ENCODE data around the gene DLGAP1. TPM values are rescaled to one million over a fixed set of nuclear protein-coding genes. Genes with fewer than 3 reads are reported as not detected.
A peak's percentile ranks its signal among the peaks of the same experiment; 100 is the strongest.
"Not testable (repeated sequence)": the region's sequence is repeated elsewhere in the genome, so short reads cannot be mapped to it uniquely, and the experiment has no call there.

The DLGAP1 gene
- total RNA-seq, 1 donor from 2014 or later: 0.52 TPM

DNA sequence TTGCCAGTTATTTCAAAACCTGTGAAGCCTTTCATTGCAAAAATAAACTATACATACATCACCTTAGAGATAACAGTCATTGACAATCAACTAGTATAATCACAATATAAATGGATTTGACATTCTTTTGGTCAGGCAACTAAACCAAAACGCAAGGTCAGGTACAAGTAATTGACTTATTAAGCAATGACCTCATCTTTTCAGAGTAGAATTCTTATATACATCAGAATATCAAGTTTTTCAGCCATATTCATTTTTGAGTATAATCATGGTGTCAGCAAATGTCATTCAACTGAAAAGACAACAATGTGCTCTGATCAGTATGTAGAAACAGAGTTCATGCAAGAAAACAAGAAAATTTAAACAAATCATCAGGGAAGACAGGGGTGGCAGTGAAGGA, 796.6 kb downstream of the DLGAP1 start:
- no peak for DNase-seq (ENCODE audit: low spot score)

DNA sequence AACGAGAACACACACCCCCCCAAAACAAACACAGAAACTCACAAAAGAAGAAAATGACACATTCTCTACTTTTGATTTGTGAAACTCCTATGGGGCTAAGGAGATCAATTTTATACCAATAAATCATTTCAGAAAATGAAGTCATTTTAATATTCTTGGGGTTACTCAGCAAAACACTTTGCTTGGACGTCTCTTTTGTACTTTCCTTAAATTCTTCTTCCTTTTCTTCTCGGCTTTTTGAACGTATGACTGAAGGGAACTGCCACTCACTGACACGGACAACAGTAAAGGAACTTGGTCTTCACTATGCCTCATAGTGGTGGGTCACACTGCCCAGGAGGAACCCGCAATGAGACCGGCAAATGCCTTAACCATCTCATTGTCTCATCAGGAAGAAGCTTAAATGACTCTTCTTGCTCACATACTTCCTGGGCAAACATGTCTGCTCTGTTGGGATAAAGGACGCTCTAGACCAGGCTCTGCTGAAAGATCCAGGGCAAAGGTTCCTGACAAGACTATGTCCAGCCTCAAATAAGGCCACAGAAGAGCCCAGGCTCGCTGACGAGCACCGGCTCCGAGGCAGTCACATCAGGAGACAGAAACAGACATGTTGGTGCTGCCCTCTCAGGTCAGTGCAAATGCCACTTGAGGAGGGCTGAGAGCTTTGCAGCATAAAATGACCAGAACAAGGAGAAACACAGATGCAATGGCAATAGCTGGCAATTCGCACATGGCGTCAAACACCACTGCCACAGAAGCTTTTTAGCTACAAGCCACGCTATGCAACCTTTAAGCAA, 799.7 kb downstream of the DLGAP1 start:
- DNase-seq (ENCODE audit: low spot score): no peak

DNA sequence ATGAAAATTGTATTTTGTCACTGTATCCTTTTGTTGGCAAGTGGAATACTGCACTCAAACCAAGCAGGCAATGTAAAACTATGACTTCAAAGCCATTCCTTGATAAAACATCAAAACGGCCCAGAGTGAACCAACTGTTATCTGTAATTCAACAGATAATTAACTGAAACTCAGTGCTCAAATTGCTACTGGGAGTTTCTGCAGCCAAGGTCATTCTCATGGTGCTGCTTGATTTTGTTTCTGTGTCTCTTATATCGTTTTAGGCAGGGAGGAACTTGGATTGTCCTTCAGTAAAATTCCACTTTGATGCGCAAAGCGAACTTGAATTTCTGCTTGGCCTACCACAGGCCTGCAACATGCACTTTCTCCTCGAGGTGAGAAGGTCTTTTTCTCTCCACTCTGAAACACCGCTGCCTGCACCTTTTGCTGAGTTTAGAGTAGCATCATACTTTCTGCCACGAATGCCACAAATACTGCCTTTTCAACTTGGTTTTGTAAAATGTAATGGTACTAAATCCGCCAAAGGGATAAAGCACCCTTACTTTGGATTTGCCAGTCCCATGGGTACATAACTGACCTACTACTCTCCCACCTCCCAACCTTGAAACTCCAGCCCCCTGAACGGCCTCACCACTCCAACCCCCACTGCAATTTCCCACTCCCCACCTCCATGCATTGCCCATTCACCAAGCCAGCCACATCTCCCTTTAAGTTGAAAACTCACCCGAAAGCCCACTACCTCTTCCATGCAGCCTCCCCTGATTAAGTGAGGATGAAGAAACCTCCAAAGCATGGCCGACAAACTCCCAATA, 800.5 kb downstream of the DLGAP1 start:
- no peak for DNase-seq (ENCODE audit: low spot score)

DNA sequence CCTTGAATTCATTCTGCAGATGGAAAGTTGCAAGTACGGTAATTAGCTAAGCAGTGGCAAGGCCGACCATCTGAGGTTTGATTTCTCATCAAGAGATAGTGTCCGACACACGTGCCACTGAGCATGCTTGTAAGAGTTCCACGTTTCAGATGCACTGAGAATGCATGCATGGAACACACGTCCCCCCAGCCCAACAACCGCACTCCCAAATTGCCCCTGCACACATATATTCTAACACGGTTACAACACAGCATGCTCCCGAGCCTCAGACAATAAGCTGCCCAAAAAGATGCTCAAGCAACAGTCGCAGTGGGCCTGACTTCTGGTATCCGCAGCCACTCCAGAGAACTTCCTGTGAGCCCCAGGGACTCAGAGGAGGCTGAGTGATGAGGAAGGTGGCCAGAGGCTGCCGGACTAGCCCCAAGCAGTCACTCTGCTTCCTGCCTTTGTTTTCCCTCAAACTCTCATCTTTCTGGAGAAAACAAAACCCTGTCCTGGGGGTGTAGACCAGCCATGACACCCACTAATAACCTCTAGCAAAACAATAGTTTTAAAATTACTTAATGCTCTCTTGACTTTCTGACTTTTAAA, 801.2 kb downstream of the DLGAP1 start:
- no peak for DNase-seq (ENCODE audit: low spot score)

DNA sequence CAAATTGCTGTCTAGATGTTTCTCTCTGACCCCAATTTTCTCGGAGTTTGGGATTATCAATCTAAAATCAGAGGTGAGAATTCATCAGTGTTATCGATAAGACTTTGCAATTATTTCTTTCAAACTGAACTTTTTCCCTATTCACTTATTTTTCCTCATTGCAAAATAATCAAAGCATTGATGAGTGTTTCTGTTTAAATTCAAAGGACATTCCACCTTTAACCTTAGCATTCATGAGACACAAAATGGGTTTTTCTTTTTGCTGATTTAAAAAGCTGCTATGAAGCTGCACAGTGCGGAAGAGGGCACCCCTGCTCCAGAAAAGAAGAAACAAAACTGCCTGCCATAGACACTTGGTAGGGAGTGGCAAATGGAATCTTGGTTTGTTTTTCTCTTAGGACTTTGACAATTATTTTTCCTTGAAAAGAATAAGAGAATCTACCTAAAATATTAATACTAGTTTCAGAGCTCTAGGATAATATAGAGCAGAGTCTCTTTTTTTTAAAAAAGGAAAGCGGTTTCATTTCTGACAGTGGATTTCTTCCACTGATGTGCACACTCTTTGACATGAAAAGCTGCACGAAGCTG, 801.8 kb downstream of the DLGAP1 start:
- DNase-seq (ENCODE audit: low spot score): no peak

DNA sequence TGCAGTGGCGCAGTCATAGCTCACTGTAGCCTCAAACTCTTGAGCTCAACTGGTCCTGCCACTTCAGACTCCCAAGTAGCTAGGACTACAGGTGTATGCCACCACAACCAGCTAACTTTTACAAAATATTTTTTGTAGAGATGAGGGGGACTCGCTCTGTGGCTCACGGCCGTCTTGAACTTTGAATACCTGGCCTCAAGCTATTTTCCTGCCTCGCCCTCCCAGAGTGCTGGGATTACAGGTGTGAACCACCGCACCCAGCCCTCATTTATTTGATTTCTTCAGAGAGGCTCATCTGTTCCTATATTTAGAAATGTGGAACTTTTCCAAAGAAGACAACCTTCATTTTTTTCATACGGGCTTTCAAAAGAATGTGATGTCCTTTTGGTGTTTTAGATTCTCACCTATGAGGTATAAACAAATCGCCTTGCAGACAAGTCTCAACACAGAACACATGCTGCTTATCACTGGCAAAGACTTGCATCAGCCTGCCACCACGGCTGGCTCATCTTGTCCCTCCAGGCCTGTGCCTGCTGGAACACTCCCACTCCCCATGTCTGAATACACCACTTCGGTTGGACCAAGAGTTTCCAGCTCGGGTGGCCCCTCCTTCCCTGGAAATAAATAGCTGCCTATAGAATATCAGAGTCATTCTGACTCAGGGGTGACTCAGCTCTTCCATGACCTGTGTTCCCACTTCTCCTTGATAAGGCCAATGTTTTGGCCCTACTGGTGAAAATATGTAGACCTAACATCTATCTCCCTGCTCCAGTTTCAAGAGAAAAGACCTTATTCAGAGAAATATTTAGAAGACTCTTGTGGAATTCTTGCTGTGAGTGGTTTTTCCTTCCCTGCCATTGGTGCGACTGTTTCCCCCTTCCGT, 802.5 kb downstream of the DLGAP1 start:
- peak; percentile 87 for DNase-seq (ENCODE audit: low spot score)

DNA sequence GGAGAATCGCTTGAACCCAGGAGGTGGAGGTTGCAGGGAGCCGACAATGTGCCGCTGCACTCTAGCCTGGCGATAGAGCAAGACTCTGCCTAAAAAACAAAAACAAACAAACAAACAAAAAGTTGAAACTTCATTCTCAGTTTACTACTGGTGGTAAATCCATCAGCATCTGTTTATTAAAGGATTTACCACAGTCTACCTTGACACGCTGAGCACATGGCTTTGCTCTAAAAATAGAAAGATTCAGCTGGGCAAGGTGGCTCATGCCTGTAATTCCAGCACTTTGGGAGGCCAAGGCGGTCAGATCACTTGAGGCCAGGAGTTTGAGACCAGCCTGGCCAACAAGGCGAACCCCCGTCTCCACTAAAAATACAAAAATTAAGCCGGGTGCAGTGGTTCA, 803.8 kb downstream of the DLGAP1 start:
- no peak for DNase-seq (ENCODE audit: low spot score)

DNA sequence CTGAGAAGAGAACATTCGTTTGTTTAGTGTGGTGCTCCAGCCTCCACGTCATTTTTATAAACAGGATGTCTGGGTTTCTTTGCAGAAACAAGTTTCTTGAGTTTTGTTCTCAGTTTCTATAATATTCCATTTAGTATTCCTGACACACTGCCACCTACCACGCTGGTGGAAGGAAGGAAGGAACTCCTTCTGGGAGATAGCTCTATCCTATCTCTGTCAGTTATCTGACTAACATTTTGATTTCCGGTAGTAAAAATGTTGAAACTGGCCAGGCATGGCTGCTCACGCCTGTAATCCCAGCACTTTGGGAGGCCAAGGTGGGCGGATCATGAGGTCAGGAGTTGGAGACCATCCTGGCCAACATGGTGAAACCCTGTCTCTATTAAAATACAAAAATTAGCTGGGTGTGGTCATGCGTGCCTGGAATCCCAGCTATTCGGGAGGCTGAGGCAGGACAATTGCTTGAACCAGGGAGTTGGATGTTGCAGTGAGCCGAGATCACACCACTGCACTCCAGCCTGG, 804.5 kb downstream of the DLGAP1 start:
- not testable (repeated sequence) for DNase-seq (ENCODE audit: low spot score)

DNA sequence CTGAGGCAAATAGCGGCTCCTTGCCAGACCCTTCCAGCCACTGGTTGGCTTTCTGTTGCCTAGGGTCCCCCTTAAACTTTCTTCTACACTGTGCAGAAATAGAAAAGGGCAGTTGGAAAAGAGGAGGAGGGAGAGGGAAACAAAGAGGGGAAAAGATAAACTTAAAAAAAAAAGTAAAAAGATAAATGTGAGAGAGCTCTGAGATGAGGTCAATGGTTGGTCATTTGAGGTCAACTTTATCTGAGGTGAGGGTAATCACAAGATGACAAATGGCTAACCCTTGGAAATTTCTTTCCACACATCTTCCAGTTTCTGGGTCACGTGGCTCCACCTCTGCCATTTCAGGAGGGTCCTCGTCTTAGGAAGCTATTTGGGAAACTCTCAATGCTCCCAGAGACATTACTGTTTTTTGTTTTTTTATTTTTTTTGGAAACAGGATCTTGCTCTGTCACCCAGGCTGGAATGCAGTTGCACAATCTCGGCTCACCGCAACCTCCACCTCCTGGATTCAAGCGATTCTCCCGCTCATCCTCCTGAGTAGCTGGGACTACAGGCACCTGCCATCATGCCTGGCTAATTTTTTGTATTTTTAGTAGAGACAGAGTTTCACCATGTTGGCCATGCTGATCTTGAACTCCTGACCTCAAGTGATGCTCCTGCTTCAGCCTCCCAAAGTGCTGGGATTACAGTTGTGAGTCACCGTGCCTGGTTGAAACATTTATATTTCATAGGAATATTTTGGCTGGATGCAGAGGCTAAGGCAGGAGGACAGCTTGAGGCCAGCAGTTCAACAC, 805.3 kb downstream of the DLGAP1 start:
- no peak for DNase-seq (ENCODE audit: low spot score)

DNA sequence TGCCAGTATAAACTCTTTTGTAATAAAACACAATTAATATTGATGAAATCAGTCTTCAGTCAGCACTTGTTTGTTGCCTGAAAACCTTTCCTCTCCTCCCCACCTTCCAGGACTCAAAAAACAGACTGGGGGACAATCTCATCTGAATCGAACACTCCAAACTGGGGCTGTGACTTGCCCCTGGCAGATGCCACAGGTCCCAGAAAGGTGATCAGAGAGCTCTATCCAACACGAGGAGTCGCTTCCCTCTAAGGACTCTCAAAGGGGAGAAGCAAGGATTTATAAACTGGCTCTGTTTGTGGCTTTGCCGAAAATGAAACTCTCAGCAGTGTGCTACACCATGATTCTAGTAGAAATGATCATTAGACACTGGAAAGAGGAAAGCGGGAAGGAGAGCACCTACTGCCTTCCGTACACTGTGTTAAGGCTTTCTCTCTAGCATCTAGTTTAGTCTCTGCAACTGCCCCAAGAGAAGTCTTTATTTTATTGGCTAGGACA, 805.9 kb downstream of the DLGAP1 start:
- no peak for DNase-seq (ENCODE audit: low spot score)

DNA sequence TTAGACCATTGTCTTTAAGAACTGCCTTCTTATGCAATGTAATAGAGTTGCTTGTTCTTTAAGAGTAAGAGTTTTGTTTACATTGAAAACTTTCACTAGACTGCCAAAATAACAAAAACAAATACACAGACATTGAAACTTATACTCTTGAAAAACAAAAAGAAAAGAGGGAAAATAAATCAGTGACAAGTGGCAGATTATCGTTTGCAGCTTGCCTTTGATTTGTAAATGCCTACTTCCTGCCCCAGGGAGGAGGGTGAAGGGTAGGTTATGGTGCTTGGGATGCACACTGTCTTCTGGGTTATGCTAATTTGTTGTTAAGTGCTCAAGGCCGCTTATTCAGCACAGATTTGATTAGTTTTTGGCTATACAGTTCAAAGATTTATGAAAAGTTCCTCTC, 806.5 kb downstream of the DLGAP1 start:
- no peak for DNase-seq (ENCODE audit: low spot score)

DNA sequence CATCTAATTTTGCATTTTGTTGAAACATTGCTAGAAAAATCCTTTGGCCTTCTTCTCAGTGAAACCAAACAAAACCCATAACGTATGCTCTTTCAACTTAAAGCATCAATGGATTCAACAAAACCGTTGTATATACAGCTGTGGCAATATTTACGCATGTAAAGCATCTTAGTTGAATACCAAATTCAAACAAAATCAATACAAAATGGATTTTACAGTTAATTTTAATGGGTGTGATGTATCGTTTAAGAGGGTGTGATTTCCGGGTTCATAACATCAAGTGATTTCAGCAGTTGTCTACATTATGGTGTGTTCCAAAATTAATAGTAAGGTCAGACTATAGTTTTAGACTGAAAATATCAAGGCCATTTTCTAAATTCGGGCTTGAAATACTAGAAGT, 806.9 kb downstream of the DLGAP1 start:
- DNase-seq (ENCODE audit: low spot score): no peak

DNA sequence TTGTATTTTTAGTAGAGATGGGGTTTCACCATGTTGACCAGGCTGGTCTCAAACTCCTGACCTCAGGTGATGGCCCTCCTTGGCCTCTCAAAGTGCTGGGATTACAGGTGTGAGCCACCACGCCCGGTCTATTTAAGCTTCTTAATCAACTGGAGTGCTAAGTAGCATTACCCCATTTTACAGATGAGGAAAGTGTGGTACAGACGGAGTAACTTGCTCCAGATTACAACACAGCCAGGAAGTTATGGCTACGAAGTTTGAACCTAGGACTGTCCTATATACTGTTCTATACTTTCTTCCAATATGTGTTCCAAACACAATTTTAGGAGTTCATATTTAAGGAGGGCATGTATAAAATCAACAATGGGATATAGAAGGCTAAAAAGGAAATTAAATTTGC, 807.5 kb downstream of the DLGAP1 start:
- DNase-seq (ENCODE audit: low spot score): no peak

DNA sequence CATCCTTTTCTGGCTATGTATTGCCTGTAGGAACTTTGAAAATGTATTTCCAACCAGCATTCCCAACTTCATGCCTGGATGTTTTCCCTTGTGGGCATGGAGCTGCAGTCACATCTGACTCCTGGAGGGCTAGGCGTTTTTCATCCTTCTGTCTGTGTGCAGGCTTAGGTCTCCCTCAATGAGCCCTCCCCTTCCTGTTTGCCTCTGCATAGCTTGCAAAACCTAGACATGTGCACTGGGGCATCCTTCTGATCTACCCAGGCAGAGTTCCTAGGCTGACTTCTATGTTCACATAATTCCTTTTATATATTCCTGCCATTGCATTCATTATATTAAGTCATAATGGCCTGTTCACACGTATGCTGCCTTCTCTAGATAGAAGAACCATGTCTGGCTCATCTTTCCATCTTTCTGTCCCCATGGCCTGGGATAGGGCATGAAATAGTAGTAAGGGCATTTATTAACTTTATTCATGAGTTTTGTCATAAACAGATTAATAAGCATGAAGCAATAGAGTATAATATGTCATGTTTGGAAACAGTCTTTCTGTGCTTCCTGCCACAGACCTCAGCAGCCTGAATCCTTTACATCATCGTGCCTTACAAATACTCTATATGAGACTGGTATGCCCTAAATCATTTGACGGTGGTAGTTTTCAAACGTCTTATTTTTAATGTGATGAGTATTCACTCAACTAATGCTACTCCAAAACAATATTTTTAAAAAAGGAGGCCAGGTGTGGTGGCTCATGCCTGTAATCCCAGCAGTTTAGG, 809.5 kb downstream of the DLGAP1 start:
- DNase-seq (ENCODE audit: low spot score): no peak

DNA sequence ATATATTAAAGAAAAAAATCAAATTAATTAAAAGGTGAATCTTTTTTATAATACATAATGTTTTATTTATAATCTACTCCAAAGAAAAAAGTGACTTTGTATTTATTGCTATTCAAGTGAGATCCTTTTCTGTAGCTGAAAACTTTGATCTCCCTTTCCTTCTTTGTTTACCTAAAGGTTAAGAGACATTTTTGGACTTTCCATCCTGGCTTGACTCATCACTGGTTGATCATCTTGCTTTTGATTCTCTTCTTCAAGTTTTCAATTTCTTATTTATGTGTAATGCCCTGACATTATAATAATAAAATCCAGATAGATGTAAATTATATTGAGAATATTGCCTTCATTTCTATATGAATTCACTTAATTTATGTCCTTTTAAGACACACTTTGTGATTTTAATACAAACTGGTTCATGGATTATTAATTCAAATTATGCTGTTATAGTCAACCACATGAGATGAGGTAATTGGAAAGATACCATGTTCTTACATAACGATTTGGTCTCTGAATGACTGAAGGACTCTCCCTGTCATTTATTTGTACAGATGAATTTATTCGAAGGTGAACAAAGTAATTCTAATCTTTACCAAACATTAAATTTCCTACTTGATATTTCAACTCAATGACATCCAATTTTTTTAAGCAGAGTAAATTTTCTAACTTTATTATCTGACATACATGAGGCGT, 820.7 kb downstream of the DLGAP1 start:
- no peak for DNase-seq (ENCODE audit: low spot score)

DNA sequence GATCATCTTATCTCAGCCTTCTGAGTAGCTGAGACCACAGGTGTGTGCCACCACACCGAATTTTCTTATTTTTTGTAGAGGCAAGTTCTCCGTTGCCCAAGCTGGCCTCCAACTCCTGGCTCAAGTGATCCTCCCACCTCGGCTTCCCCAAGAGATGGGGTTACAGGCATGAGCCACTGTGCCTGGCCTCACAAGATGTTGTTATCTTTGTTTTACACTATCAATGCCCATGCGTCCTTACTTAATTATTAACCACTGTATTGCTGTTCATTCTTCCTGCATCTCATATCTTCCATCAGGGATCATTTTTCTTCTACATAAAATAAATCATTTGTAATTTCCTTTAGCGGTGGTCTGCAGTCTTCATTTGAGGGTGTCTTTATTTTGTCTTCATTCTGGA, 823.2 kb downstream of the DLGAP1 start:
- no peak for DNase-seq (ENCODE audit: low spot score)

DNA sequence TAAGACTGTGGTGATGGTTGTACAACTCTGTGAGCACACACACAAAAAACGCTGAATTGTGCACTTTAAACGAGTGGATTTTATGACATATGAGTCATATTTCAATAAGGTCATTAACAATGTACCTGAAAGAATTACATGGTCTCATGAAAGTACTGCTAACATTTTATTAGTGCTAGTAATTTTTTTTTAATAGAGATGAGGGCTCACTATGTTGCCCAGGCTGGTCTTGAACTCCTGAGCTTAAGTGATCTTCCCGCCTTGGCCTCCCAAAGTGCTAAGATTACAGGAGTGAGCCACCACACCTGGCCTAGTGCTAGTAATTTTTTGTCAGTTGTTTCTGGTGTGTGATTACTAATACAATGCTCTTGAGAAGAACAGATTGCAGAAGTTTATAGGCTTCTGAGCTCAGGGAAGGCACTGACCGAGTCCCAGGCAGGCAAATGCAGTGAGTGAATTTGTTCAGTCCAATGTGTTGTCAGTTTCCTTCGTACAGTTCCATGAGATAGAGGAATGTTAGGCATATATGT, 828.1 kb downstream of the DLGAP1 start:
- no peak for DNase-seq (ENCODE audit: low spot score)

DNA sequence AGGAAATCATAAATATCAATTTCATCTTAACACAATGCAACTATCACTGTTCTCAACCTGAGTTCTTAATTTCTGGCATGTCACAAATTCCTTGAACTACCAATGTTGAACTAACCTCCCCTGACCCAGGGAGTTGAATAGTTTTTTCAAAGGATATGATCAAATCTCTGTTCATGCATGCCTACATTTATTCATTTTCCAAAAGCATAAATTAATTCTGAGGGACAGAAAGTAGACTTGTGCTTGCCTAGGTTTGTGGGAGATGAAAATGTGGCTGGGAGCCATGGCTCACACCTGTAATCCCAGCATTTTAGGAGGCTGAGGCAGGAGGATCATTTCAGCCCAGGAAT, 829.4 kb downstream of the DLGAP1 start:
- no peak for DNase-seq (ENCODE audit: low spot score)
